ENCODE measurements around the gene KLF16. TPM values are rescaled to one million over a fixed set of nuclear protein-coding genes. Genes with fewer than 3 reads are reported as not detected.

Gene KLF16
- total and polyA plus RNA-seq, 9 of the 15 experiments (the other 6 are each of a cell fraction or from before 2014, with no cell fraction given) = 0.04 to 60.4 (median 6.8) TPM

GRCh38 chr19:1875646-1876495 lies 12.5 kb upstream of the KLF16 start (continued):
- TF ChIP-seq ZNF175 (CRISPR knock-in tag; IDR thresholded peaks at IDR 0.05; ENCODE audit: low read depth) = no peak
- no peak for TF ChIP-seq ZBTB26 (CRISPR knock-in tag; IDR thresholded peaks at IDR 0.05)
- no peak for TF ChIP-seq FOXP1 (CRISPR knock-in tag; IDR thresholded peaks at IDR 0.05)
- TF ChIP-seq BCL6 (CRISPR knock-in tag; IDR thresholded peaks at IDR 0.05) = no peak
- TF ChIP-seq SRF (CRISPR knock-in tag; IDR thresholded peaks at IDR 0.05) = peak in 1 of 2 experiments; percentile 66; a peak in 1 of 4 replicates
- no peak for TF ChIP-seq ASH1L (IDR thresholded peaks at IDR 0.05; ENCODE audit: borderline replicate concordance, low read depth, partially characterized antibody)
- TF ChIP-seq SRSF3 (IDR thresholded peaks at IDR 0.05; ENCODE audit: insufficient read depth, low read length) = no peak
- no peak for TF ChIP-seq TCF3 (CRISPR knock-in tag; IDR thresholded peaks at IDR 0.05)
- TF ChIP-seq THRA (IDR thresholded peaks at IDR 0.05) = no peak
- no peak for TF ChIP-seq KHSRP (IDR thresholded peaks at IDR 0.05)
- no peak for TF ChIP-seq ZNF79 (CRISPR knock-in tag; IDR thresholded peaks at IDR 0.05; ENCODE audit: low read depth)
- TF ChIP-seq RFX5 (IDR thresholded peaks at IDR 0.05; ENCODE audit: low read depth, low read length) = no peak
- TF ChIP-seq POLR2G (IDR thresholded peaks at IDR 0.05; ENCODE audit: low read depth, low read length) = peak; percentile 92
- 0 out of 2 replicates have a peak, but pooled peaks have one; percentile 24 for TF ChIP-seq KLF1 (tag; IDR thresholded peaks at IDR 0.05)
- peak; percentile 40 for TF ChIP-seq SMAD1 (IDR thresholded peaks at IDR 0.05; ENCODE audit: low read depth, low read length, partially characterized antibody)
- peak; percentile 44 for TF ChIP-seq MXD1 (CRISPR knock-in tag; IDR thresholded peaks at IDR 0.05; ENCODE audit: borderline replicate concordance, poor library complexity, severe bottlenecking)
- no peak for TF ChIP-seq TFAM (CRISPR knock-in tag; conservative IDR thresholded peaks at IDR 0.05)
- no peak for TF ChIP-seq ZNF518B (CRISPR knock-in tag; IDR thresholded peaks at IDR 0.05)
- TF ChIP-seq KDM5B (IDR thresholded peaks at IDR 0.05; ENCODE audit: insufficient replicate concordance, low read depth, low read length) = peak; percentile 71
- TF ChIP-seq BACH1 (tag; IDR thresholded peaks at IDR 0.05) = no peak
- no peak for TF ChIP-seq NR3C1 (CRISPR knock-in tag; IDR thresholded peaks at IDR 0.05)
